Spleen (tissue), 11 donors: ENCODE measurements around the gene SNCB. TPM values are rescaled to one million over a fixed set of nuclear protein-coding genes. Genes with fewer than 3 reads are reported as not detected.

ENCODE experiments used
- DNase-seq: peaks from one replicate; pipeline ENCODE4 v3.0.0-alpha.2; 2020
- H3K27ac ChIP-seq, 8 donors: fragments of 200-600 bp; sonication (generic) in 7 of 8; 1 replicate in 4 of 8; 2 replicates in 4 of 8; pipeline versions ENCODE4 v1.5.0 to v1.8.0; 2016 to 2021; ENCODE audit warnings: inconsistent platforms in 4 of 8, mild to moderate bottlenecking in 4 of 8, moderate library complexity in 1 of 8
- H3K27me3 ChIP-seq, 7 donors: fragments of 200-600 bp; sonication (generic) in 6 of 7; replicated peaks in 1 of 7; 1 replicate in 4 of 7; 2 replicates in 3 of 7; pipeline versions ENCODE4 v1.5.0 to v1.8.0; 2016 to 2021; ENCODE audit warnings: inconsistent platforms in 3 of 7, mild to moderate bottlenecking in 1 of 7
- H3K36me3 ChIP-seq, 6 donors: fragments of 200-600 bp; sonication (generic) in 5 of 6; 1 replicate in 4 of 6; 2 replicates in 2 of 6; pipeline versions ENCODE4 v1.5.0 to v1.8.0; 2016 to 2021; ENCODE audit warnings: inconsistent platforms in 2 of 6
- H3K4me1 ChIP-seq, 6 donors: fragments of 200-600 bp; sonication (generic) in 5 of 6; 1 replicate in 3 of 6; 2 replicates in 3 of 6; pipeline versions ENCODE4 v1.5.0 to v1.8.0; 2016 to 2021; ENCODE audit warnings: inconsistent platforms in 3 of 6
- H3K4me3 ChIP-seq, 8 donors: fragments of 200-600 bp; sonication (generic) in 7 of 8; 1 replicate in 4 of 8; 2 replicates in 4 of 8; pipeline versions ENCODE4 v1.5.0 to v1.8.0; 2016 to 2021; ENCODE audit warnings: inconsistent platforms in 4 of 8, mild to moderate bottlenecking in 4 of 8, moderate library complexity in 2 of 8
- H3K9me3 ChIP-seq, 8 donors: fragments of 200-600 bp; sonication (generic) in 7 of 8; 1 replicate in 4 of 8; 2 replicates in 4 of 8; pipeline versions ENCODE4 v1.5.0 to v1.8.0; 2016 to 2021; ENCODE audit warnings: inconsistent platforms in 4 of 8
- CTCF ChIP-seq, 11 experiments: fragments of 200-600 bp in 7 of 11; fragments of 450-650 bp in 4 of 11; sonication (generic) in 4 of 11; IDR thresholded peaks in 8 of 11; conservative IDR thresholded peaks in 3 of 11; 1 replicate in 7 of 11; 2 replicates in 4 of 11; pipeline versions ENCODE4 v1.4.0 to v1.8.0; 2016 to 2021; ENCODE audit warnings: antibody characterized with exemption in 11 of 11, inconsistent platforms in 4 of 11, mild to moderate bottlenecking in 1 of 11
- POLR2A ChIP-seq, 3 donors: fragments of 450-650 bp; IDR thresholded peaks; one replicate each; pipeline ENCODE4 v1.5.1; 2017; ENCODE audit warnings: antibody characterized with exemption in 3 of 3, mild to moderate bottlenecking in 1 of 3
- POLR2AphosphoS5 ChIP-seq, 3 donors: sonication (generic); formaldehyde crosslinking; IDR thresholded peaks; one replicate each; pipeline ENCODE4 v1.5.1; 2017; ENCODE audit warnings: antibody characterized with exemption in 3 of 3
- WGBS, 5 donors: extraction: QIAGEN DNeasy Blood & Tissue Kit in 3 of 5; methylation state at CpG; one replicate each; pipeline versions ENCODE4 v1.1.5 to v1.1.7; 2013 to 2018; 5-methylcytosine and 5-hydroxymethylcytosine counted together
- intact Hi-C: fragments of 100-400 bp; cut with DNase I; formaldehyde crosslinking; loops from one replicate; pipeline ENCODE4 v1.15.0; 2023; ENCODE audit warnings: low total_unique reads
- microRNA-seq, 3 donors: library from miRNA; unstranded; fragments of <30 nt; microRNA quantifications; one replicate each; pipeline versions ENCODE4 to v1.1.0, GENCODE V29; 2019 to 2020
- polyA plus RNA-seq, 3 donors: library from polyadenylated mRNA; stranded (reverse); fragments of 200-250 nt; gene quantifications; one replicate each; pipeline ENCODE4 v1.2.1, GENCODE V29; 2013
- small RNA-seq, 4 donors: library from RNA; depleted of rRNA; stranded (forward); fragments of <200 nt; gene quantifications; one replicate each; pipeline ENCODE3, GENCODE V24; 2016
- total RNA-seq, 7 donors: library from RNA; depleted of rRNA in 3 of 7; stranded (reverse); fragments of >200 nt in 3 of 7; fragmentation: NEBNext Ultra II Directional in 4 of 7; extraction: Animal tissue kit (Norgen Biotek cat#: 25700) in 4 of 7; gene quantifications; one replicate each; pipeline versions ENCODE4 v1.1.0 to v1.2.1, GENCODE V29; 2016 to 2021
- donor health status: healthy with polysubstance abuse.
- donor health status: DM: no; HTN: no; CAD: no; lungs with moderate emphysema.
- donor health status: DM: no; HTN: no; CAD: no.
- donor health status: Bipolar disorder and iron deficiency.
- donor health status: healthy.
- donor health status: DM: no; HTN: no; CAD: no.
- donor health status: DM: yes; HTN: yes; CAD: no.

Gene SNCB
- total and polyA plus RNA-seq, 10 donors = 0.19 to 0.41 (median 0.33) TPM; not detected in 7

GRCh38 chr5:176573564-176574296 lies 56.6 kb downstream of the SNCB start:
- peak in 2 of 3 donors; percentile 24 to 35 for TF ChIP-seq POLR2AphosphoS5 (IDR thresholded peaks at IDR 0.05)
- TF ChIP-seq POLR2A (IDR thresholded peaks at IDR 0.05) = no peak
- peak; percentile 53 to 92 (median 81) for TF ChIP-seq CTCF (IDR thresholded peaks at IDR 0.05 in 8 of 11, conservative IDR thresholded peaks at IDR 0.05 in 3 of 11)
- Histone ChIP-seq H3K4me3 (no peak overlapping the region), H3K27me3 (peaks cover 0 to 29% (median under 1%) of the 10 kb centered on the region in 7 donors), H3K4me1 (peaks cover 0 to 8% (median 2%) of the 10 kb centered on the region in 6 donors), H3K9me3 (no peaks in the 10 kb centered on the region), H3K27ac (no peak overlapping the region), H3K36me3 (no peaks in the 10 kb centered on the region)
- intact Hi-C loops = no loop called here
- peak; percentile 92 for DNase-seq
- 34 to 47% (median 43%) methylated on average over 14 to 18 of the region's 18 CpGs for WGBS, 5 donors

Small RNAs within 50 kb of the gene (microRNA-seq; reads per million reads assigned to microRNA genes)
- gene MIR4281 = 0 reads per million in 3 donors

Small RNAs within 50 kb of the gene (small RNA-seq; reads per million reads assigned to genes)
- gene MIR4281 = 0 reads per million in 4 donors

Other genes with a start within 250 kb of the SNCB start
- gene NOP16, start 241.9 kb downstream of the SNCB start, total RNA-seq = 10 to 100 TPM in 5 of 7 donors, 1 to 10 TPM in 2; 5.9 to 23.3 (median 12.4) TPM
- 10 to 100 TPM; 37.4 to 47.1 (median 41.5) TPM for gene NOP16, start 241.9 kb downstream of the SNCB start, polyA plus RNA-seq
- 100 to 1,000 TPM in 4 of 7 donors, 10 to 100 TPM in 3; 89.3 to 191 (median 102) TPM for gene HIGD2A, start 241.8 kb downstream of the SNCB start, total RNA-seq
- 100 to 1,000 TPM; 196 to 276 (median 220) TPM for gene HIGD2A, start 241.8 kb downstream of the SNCB start, polyA plus RNA-seq
- gene CLTB, start 214.0 kb downstream of the SNCB start, total RNA-seq = 10 to 100 TPM; 51.9 to 70.2 (median 62.9) TPM
- gene CLTB, start 214.0 kb downstream of the SNCB start, polyA plus RNA-seq = 10 to 100 TPM; 64.1 to 98.4 (median 69.2) TPM
- gene FAF2, start 182.1 kb downstream of the SNCB start, total RNA-seq = 10 to 100 TPM; 28.6 to 41.3 (median 34.0) TPM
- 1 to 10 TPM; 7.6 to 9.4 (median 9.1) TPM for gene FAF2, start 182.1 kb downstream of the SNCB start, polyA plus RNA-seq
- gene RNF44, start 93.1 kb downstream of the SNCB start, total RNA-seq = 100 to 1,000 TPM in 6 of 7 donors, 10 to 100 TPM in 1; 75.1 to 143 (median 121) TPM
- 10 to 100 TPM; 28.0 to 82.1 (median 44.4) TPM for gene RNF44, start 93.1 kb downstream of the SNCB start, polyA plus RNA-seq
- gene CDHR2, start 81.2 kb downstream of the SNCB start, total RNA-seq = 1 to 10 TPM in 1 of 7 donors, under 1 TPM in 4, not detected in 2; 0.17 to 1.4 (median 0.54) TPM
- under 1 TPM; 0.02 to 0.26 (median 0.10) TPM for gene CDHR2, start 81.2 kb downstream of the SNCB start, polyA plus RNA-seq
- gene GPRIN1, start 20.4 kb downstream of the SNCB start, total RNA-seq = 1 to 10 TPM in 4 of 7 donors, under 1 TPM in 3; 0.52 to 1.3 (median 1.1) TPM
- gene GPRIN1, start 20.4 kb downstream of the SNCB start, polyA plus RNA-seq = under 1 TPM; 0.13 to 0.48 (median 0.46) TPM
- gene EIF4E1B, start 141 bp upstream of the SNCB start, total RNA-seq = not detected
- gene EIF4E1B, start 141 bp upstream of the SNCB start, polyA plus RNA-seq = not detected
- 10 to 100 TPM; 18.4 to 36.4 (median 24.1) TPM for gene TSPAN17, start 16.9 kb upstream of the SNCB start, total RNA-seq
- gene TSPAN17, start 16.9 kb upstream of the SNCB start, polyA plus RNA-seq = 10 to 100 TPM; 15.3 to 33.3 (median 22.6) TPM
- gene UNC5A, start 180.0 kb upstream of the SNCB start, total RNA-seq = not detected
- gene UNC5A, start 180.0 kb upstream of the SNCB start, polyA plus RNA-seq = under 1 TPM in 2 of 3 donors, not detected in 1; 0.03 to 0.06 TPM